Measurements from ENCODE around the gene NOXA1.
"Not testable (repeated sequence)": the region's sequence is repeated elsewhere in the genome, so short reads cannot be mapped to it uniquely, and the experiment has no call there.

NOXA1 gene, protein sequence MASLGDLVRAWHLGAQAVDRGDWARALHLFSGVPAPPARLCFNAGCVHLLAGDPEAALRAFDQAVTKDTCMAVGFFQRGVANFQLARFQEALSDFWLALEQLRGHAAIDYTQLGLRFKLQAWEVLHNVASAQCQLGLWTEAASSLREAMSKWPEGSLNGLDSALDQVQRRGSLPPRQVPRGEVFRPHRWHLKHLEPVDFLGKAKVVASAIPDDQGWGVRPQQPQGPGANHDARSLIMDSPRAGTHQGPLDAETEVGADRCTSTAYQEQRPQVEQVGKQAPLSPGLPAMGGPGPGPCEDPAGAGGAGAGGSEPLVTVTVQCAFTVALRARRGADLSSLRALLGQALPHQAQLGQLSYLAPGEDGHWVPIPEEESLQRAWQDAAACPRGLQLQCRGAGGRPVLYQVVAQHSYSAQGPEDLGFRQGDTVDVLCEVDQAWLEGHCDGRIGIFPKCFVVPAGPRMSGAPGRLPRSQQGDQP

DNA sequence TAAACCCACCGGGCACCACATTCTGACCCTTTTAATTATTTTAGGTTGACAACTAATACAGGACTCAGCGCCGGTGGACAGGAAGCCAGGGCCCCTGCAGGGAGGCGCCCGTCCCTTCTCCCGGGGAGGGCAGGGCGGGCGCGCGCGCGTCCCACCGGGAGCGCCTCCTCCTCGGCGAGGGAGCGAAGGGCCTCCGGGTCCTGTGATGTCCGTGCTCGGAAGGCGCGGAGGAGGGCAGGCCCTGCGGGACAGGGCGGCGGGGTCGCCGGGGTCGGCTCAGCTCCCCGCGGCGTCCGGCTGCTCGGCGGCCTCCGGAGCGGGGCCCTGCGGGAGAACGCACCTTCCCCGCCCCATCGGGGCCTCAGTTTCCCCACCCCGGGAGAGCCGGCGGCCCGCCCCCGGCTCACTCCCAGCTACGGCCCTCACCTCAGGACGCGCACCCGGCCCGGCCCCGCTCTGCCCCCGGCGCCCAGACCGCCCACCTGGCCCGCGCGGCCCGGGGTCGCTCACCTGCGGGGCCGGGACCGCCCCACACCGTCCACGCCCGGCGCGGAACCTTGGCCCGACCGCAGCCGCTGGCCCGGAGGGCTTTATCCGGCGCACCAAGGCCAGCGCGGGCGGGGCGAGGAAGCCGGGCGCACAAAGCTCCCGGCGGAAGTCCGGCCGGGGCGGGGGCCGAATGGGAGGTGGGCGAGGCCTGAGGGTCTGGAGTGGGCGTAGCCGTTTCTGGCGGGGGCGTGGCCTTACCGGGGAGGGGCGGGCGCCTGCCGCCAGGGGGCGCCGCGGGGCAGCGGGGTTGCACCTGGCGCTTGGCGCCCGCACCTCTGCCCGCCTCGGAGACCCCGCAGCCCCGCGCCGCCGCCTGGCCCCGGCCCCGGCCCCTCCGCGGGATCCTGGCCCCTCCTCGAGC is at the start of gene NOXA1, which contains the start of gene EXD3:
TSS of gene NOXA1 (plus strand) at position 790 of the 910 bp plus-strand sequence. CDS start 137 bp downstream, outside the sequence.
TSS of gene EXD3 (minus strand) at position 559 of the 910 bp plus-strand sequence. CDS start 27,805 bp downstream, outside the sequence.
- H3K4me1 ChIP-seq (ENCODE audit: insufficient read depth, low read length): no peaks in the 10 kb centered on the region; the same call in 1 of the 2 replicates
- no peaks in the 10 kb centered on the region for H3K9me3 ChIP-seq (ENCODE audit: control insufficient read depth, insufficient read depth, low read length)
- no peaks in the 10 kb centered on the region for H3K36me3 ChIP-seq (ENCODE audit: insufficient read depth, low read length)
- peak within 1 kb of the TSS; percentile 93 for H3K9ac ChIP-seq (ENCODE audit: low read depth, low read length)

- Histone ChIP-seq H3K9me3 (ENCODE audit: control insufficient read depth, insufficient read depth, low read length) (no peaks in the 10 kb centered on the region; the same call in 1 of the 2 replicates), H3K36me3 (ENCODE audit: insufficient read depth, low read length) (no peaks in the 10 kb centered on the region), H3K9ac (ENCODE audit: low read depth, low read length) (no peak overlapping the region), H3K4me1 (ENCODE audit: insufficient read depth, low read length) (no peaks in the 10 kb centered on the region)
Observed at GRCh38 chr9:137373611-137373980, 49.6 kb upstream of the NOXA1 start.

DNA sequence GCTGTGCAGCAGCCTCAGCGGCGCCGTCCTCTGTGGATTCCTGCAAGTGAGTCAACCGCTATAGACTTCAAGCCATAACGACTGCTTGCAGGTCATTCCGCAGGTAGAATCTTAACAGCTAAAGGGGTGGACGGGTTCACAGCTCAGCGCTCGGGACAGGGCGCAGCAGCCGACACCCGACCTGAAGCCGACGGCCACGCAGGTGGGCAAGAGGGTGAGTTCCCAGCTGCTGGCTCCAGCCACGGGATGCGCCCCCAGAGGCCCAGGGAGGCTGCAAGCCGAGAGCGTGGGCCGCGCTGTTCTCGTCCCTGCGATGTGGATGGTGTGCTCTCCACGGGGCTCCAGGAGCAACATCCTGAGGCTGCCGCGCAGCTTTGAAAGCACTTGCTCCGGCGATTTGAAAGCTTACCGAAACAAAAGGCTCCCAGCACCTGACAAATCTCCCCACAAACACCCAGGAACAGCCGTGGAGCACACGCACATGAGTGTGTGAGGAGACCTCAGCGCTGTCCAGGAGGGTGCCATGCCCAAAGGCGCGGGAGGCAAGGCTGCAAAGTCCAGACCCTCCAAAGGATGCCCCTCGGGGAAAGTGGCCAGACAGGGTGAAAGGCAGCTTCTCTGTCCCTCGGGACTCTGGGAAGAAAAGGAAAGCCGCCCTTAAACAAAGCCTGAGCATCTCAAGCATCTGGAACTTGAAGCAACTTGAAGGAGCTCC is 48.9 kb upstream of the NOXA1 start:
- H3K4me1 ChIP-seq (ENCODE audit: insufficient read depth, low read length): no peaks in the 10 kb centered on the region

GRCh38 chr9:137375321-137376058 is 47.7 kb upstream of the NOXA1 start:
- Histone ChIP-seq H3K4me1 (ENCODE audit: insufficient read depth, low read length) (no peaks in the 10 kb centered on the region), H3K9ac (ENCODE audit: low read depth, low read length) (no peak overlapping the region), H3K9me3 (ENCODE audit: control insufficient read depth, insufficient read depth, low read length) (no peaks in the 10 kb centered on the region; the same call in 1 of the 2 replicates), H3K36me3 (ENCODE audit: insufficient read depth, low read length) (no peaks in the 10 kb centered on the region)

More for the DNA sequence above, 48.9 kb upstream of the NOXA1 start:
- Histone ChIP-seq H3K9me3 (ENCODE audit: control insufficient read depth, insufficient read depth, low read length) (no peaks in the 10 kb centered on the region; the same call in 1 of the 2 replicates), H3K36me3 (ENCODE audit: insufficient read depth, low read length) (no peaks in the 10 kb centered on the region), H3K9ac (ENCODE audit: low read depth, low read length) (no peak overlapping the region)

GRCh38 chr9:137376386-137376785 is 46.8 kb upstream of the NOXA1 start:
- no peaks in the 10 kb centered on the region for H3K4me1 ChIP-seq (ENCODE audit: insufficient read depth, low read length)
- H3K9me3 ChIP-seq (ENCODE audit: control insufficient read depth, insufficient read depth, low read length): no peaks in the 10 kb centered on the region; the same call in 1 of the 2 replicates
- no peak overlapping the region for H3K9ac ChIP-seq (ENCODE audit: low read depth, low read length)
- H3K36me3 ChIP-seq (ENCODE audit: insufficient read depth, low read length): no peaks in the 10 kb centered on the region

GRCh38 chr9:137378688-137379410 is 44.3 kb upstream of the NOXA1 start:
- H3K4me1 ChIP-seq (ENCODE audit: insufficient read depth, low read length); H3K36me3 ChIP-seq (ENCODE audit: insufficient read depth, low read length); H3K9ac ChIP-seq (ENCODE audit: low read depth, low read length); H3K9me3 ChIP-seq (ENCODE audit: control insufficient read depth, insufficient read depth, low read length): not testable (repeated sequence)

GRCh38 chr9:137379761-137380161 is 43.4 kb upstream of the NOXA1 start:
- Histone ChIP-seq H3K9me3 (ENCODE audit: control insufficient read depth, insufficient read depth, low read length) (no peaks in the 10 kb centered on the region; the same call in 1 of the 2 replicates), H3K36me3 (ENCODE audit: insufficient read depth, low read length) (no peaks in the 10 kb centered on the region), H3K4me1 (ENCODE audit: insufficient read depth, low read length) (no peaks in the 10 kb centered on the region), H3K9ac (ENCODE audit: low read depth, low read length) (no peak overlapping the region)

GRCh38 chr9:137380171-137380570 is 43.0 kb upstream of the NOXA1 start:
- Histone ChIP-seq H3K4me1 (ENCODE audit: insufficient read depth, low read length) (no peaks in the 10 kb centered on the region), H3K36me3 (ENCODE audit: insufficient read depth, low read length) (no peaks in the 10 kb centered on the region), H3K9ac (ENCODE audit: low read depth, low read length) (no peak overlapping the region), H3K9me3 (ENCODE audit: control insufficient read depth, insufficient read depth, low read length) (no peaks in the 10 kb centered on the region; the same call in 1 of the 2 replicates)

DNA sequence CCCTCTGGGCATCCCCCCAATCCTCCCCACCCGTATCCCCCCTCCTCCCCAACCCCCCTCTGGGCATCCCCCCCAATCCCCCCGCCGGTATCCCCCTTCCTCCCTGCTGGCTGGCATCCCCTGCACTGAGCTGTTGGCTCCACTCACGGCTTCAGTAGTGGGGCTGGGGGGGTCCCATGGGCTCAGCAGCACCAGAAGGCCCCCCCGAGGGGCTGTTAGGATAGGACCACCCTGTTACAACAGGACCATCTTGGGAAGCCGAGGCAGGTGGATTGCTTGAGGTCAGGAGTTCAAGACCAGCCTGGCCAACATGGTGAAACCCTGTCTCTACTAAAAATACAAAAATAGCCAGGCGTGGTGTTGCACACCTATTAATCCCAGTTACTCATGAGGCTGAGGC is 42.6 kb upstream of the NOXA1 start:
- Histone ChIP-seq H3K36me3 (ENCODE audit: insufficient read depth, low read length) (no peaks in the 10 kb centered on the region), H3K9ac (ENCODE audit: low read depth, low read length) (no peak overlapping the region), H3K4me1 (ENCODE audit: insufficient read depth, low read length) (no peaks in the 10 kb centered on the region), H3K9me3 (ENCODE audit: control insufficient read depth, insufficient read depth, low read length) (no peaks in the 10 kb centered on the region; the same call in 1 of the 2 replicates)

DNA sequence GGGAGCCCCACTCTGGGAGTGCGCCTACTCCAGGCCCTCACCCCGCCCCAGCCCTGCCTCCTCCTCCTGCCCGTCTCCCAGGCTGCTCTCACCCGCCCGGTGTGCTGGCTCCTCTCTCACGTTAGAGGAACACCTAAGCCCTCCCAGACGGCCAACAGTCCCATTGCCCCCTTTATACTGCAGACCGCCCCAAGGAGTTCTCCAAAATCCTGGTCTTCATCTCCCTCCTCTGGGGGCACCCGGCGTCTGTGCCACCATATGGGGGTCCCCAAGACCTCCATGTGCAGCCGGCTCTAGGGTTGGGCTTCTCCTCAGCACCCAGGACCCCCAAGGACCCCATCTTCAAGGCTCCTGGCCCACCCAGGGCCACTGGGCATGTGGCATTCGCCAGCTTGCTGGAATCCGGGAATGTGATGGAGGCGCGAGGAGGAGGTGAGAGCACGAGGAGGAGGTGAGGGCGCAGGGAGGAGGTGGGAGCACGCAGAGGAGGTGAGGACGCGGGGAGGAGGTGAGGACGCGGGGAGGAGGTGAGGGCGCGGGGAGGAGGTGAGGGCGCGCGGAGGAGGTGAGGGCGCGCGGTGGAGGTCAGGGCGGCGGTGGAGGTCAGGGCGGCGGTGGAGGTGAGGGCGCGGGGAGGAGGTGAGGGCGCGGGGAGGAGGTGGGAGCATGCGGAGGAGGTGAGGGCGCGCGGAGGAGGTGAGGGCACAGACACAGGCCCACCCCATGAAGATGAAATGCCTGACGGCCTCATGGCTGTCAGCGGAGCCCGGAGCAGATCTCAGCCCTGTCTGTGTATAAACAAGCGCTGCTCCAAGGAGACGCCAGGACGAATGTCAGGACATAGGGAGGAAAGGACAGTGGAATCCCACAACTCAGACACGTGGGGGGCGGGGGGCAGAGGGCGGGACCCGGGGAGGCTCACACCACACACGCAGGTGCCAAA is 41.4 kb upstream of the NOXA1 start:
- H3K4me1 ChIP-seq (ENCODE audit: insufficient read depth, low read length): no peaks in the 10 kb centered on the region
- no peak overlapping the region for H3K9ac ChIP-seq (ENCODE audit: low read depth, low read length)
- H3K9me3 ChIP-seq (ENCODE audit: control insufficient read depth, insufficient read depth, low read length): no peaks in the 10 kb centered on the region
- H3K36me3 ChIP-seq (ENCODE audit: insufficient read depth, low read length): no peaks in the 10 kb centered on the region

GRCh38 chr9:137382444-137383080 is 40.6 kb upstream of the NOXA1 start:
- H3K36me3 ChIP-seq (ENCODE audit: insufficient read depth, low read length): no peaks in the 10 kb centered on the region
- H3K4me1 ChIP-seq (ENCODE audit: insufficient read depth, low read length): no peaks in the 10 kb centered on the region
- no peaks in the 10 kb centered on the region for H3K9me3 ChIP-seq (ENCODE audit: control insufficient read depth, insufficient read depth, low read length)
- no peak overlapping the region for H3K9ac ChIP-seq (ENCODE audit: low read depth, low read length)

All from ES-I3 (cell line).